HL-60 (cell line): ENCODE measurements around the gene STEAP3.

Experiments used
- DNase-seq, 2 experiments: peaks; one replicate each; pipeline ENCODE4 v3.0.0-alpha.2; 2010 to 2020; ENCODE audit warnings: low read depth in 1 of 2, low spot score in 1 of 2
- H3K27ac ChIP-seq: fragments of 250-450 bp; sonication (Bioruptor Pico); replicated peaks from 2 replicates; pipeline ENCODE4 v1.5.1; 2020; ENCODE audit warnings: mild to moderate bottlenecking, moderate library complexity
- H3K27me3 ChIP-seq: fragments of 250-450 bp; sonication (Bioruptor Pico); 2 replicates; pipeline ENCODE4 v1.5.1; 2021; ENCODE audit warnings: mild to moderate bottlenecking, moderate library complexity; ENCODE audit not compliant: insufficient read depth, poor library complexity, severe bottlenecking
- H3K4me3 ChIP-seq: replicated peaks from 2 replicates; pipeline ENCODE4 v1.5.1; 2011; ENCODE audit warnings: mild to moderate bottlenecking, control low read depth, low read length; ENCODE audit not compliant: insufficient read depth
- CTCF ChIP-seq: IDR thresholded peaks from one replicate; pipeline ENCODE4 v1.5.1; 2011; ENCODE audit warnings: low read length, control low read depth, inconsistent platforms; ENCODE audit not compliant: insufficient read depth
- GABPA ChIP-seq: IDR thresholded peaks from 2 replicates; pipeline ENCODE4 v1.6.1; 2012; ENCODE audit warnings: low read depth
- POLR2AphosphoS5 ChIP-seq: IDR thresholded peaks from 2 replicates; pipeline ENCODE4 v1.6.1; 2012; ENCODE audit warnings: low read depth
- SPI1 ChIP-seq: IDR thresholded peaks from 2 replicates; pipeline ENCODE4 v1.6.1; 2012; ENCODE audit warnings: low read depth, mild to moderate bottlenecking, borderline replicate concordance
- TF ChIP-seq, protein P1 (sequence below): IDR thresholded peaks from 2 replicates; pipeline ENCODE4 v1.6.1; 2012; ENCODE audit warnings: low read depth; ENCODE audit not compliant: insufficient replicate concordance

STEAP3 gene

GRCh38 chr2:119263656-119264055 is 40.0 kb downstream of the STEAP3 start:
- Histone ChIP-seq H3K27me3 (no peaks in the 10 kb centered on the region), H3K27ac (peak overlapping the region; percentile 72), H3K4me3 (no peak overlapping the region)
- TF ChIP-seq, protein P1, sequence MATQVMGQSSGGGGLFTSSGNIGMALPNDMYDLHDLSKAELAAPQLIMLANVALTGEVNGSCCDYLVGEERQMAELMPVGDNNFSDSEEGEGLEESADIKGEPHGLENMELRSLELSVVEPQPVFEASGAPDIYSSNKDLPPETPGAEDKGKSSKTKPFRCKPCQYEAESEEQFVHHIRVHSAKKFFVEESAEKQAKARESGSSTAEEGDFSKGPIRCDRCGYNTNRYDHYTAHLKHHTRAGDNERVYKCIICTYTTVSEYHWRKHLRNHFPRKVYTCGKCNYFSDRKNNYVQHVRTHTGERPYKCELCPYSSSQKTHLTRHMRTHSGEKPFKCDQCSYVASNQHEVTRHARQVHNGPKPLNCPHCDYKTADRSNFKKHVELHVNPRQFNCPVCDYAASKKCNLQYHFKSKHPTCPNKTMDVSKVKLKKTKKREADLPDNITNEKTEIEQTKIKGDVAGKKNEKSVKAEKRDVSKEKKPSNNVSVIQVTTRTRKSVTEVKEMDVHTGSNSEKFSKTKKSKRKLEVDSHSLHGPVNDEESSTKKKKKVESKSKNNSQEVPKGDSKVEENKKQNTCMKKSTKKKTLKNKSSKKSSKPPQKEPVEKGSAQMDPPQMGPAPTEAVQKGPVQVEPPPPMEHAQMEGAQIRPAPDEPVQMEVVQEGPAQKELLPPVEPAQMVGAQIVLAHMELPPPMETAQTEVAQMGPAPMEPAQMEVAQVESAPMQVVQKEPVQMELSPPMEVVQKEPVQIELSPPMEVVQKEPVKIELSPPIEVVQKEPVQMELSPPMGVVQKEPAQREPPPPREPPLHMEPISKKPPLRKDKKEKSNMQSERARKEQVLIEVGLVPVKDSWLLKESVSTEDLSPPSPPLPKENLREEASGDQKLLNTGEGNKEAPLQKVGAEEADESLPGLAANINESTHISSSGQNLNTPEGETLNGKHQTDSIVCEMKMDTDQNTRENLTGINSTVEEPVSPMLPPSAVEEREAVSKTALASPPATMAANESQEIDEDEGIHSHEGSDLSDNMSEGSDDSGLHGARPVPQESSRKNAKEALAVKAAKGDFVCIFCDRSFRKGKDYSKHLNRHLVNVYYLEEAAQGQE = peak; percentile 15
- no peak for TF ChIP-seq CTCF
- 0 out of 2 replicates have a peak, but pooled peaks have one; percentile 43 for TF ChIP-seq POLR2AphosphoS5
- TF ChIP-seq GABPA = no peak
- peak; percentile 74; the same call in 1 of the 2 replicates for TF ChIP-seq SPI1
- peak; percentile 68 to 86 for DNase-seq

- DNase-seq = peak in 1 of 2 experiments; percentile 63
Observed at GRCh38 chr2:119264781-119265692, 41.4 kb downstream of the STEAP3 start.

GRCh38 chr2:119265693-119266066 is 42.0 kb downstream of the STEAP3 start:
- DNase-seq = no peak
- Histone ChIP-seq H3K27me3 (no peaks in the 10 kb centered on the region), H3K4me3 (no peak overlapping the region), H3K27ac (no peak overlapping the region)
- TF ChIP-seq POLR2AphosphoS5 (no peak), SPI1 (no peak)

More at GRCh38 chr2:119264781-119265692, 41.4 kb downstream of the STEAP3 start:
- TF ChIP-seq GABPA = no peak
- no peak for TF ChIP-seq POLR2AphosphoS5
- TF ChIP-seq SPI1 = no peak
- peak; percentile 69 for TF ChIP-seq CTCF
- TF ChIP-seq, protein P1 = no peak
- Histone ChIP-seq H3K27me3 (no peaks in the 10 kb centered on the region), H3K4me3 (no peak overlapping the region), H3K27ac (no peak overlapping the region)

GRCh38 chr2:119266091-119266589 is 42.5 kb downstream of the STEAP3 start:
- Histone ChIP-seq H3K27ac (no peak overlapping the region), H3K4me3 (no peak overlapping the region), H3K27me3 (no peaks in the 10 kb centered on the region)
- no peak for DNase-seq
- TF ChIP-seq POLR2AphosphoS5 (no peak), SPI1 (no peak), CTCF (no peak), GABPA (no peak)
- TF ChIP-seq, protein P1 = no peak
